ENCODE results near the gene PCSK6.
A peak's percentile ranks its signal among the peaks of the same experiment; 100 is the strongest.
"Not testable (repeated sequence)": the region's sequence is repeated elsewhere in the genome, so short reads cannot be mapped to it uniquely, and the experiment has no call there.

Gene PCSK6

GRCh38 chr15:101354891-101355623 is 134.4 kb downstream of the PCSK6 start:
- intact Hi-C loops (cut with DNase I): no loop called here
- DNase-seq: no peak

- intact Hi-C loops (cut with DNase I): no loop called here
- DNase-seq: no peak
Observed at GRCh38 chr15:101353240-101353639, 136.3 kb downstream of the PCSK6 start.

- DNase-seq: no peak
- intact Hi-C loops (cut with DNase I): no loop called here
Observed at GRCh38 chr15:101351736-101352135, 137.8 kb downstream of the PCSK6 start.

GRCh38 chr15:101349047-101349951 is 140.2 kb downstream of the PCSK6 start:
- intact Hi-C loops (cut with DNase I): no loop called here

GRCh38 chr15:101348643-101349042 is 140.9 kb downstream of the PCSK6 start:
- DNase-seq: no peak
- intact Hi-C loops (cut with DNase I): no loop called here

More at GRCh38 chr15:101349047-101349951, 140.2 kb downstream of the PCSK6 start:
- no peak for DNase-seq

GRCh38 chr15:101348015-101348414 is 141.5 kb downstream of the PCSK6 start:
- intact Hi-C loops (cut with DNase I): no loop called here
- DNase-seq: no peak

- intact Hi-C loops (cut with DNase I): no loop called here
- DNase-seq: no peak
Observed at GRCh38 chr15:101347454-101347853, 142.1 kb downstream of the PCSK6 start.

GRCh38 chr15:101346928-101347327 is 142.6 kb downstream of the PCSK6 start:
- DNase-seq: no peak
- intact Hi-C loops (cut with DNase I): no loop called here

- intact Hi-C loops (cut with DNase I): no loop called here
- DNase-seq: no peak
Observed at GRCh38 chr15:101342056-101342455, 147.5 kb downstream of the PCSK6 start.

GRCh38 chr15:101338502-101339057 is 150.9 kb downstream of the PCSK6 start:
- DNase-seq: no peak
- intact Hi-C loops (cut with DNase I): no loop called here

- intact Hi-C loops (cut with DNase I): no loop called here
- no peak for DNase-seq
Observed at GRCh38 chr15:101337976-101338375, 151.5 kb downstream of the PCSK6 start.

- intact Hi-C loops (cut with DNase I); DNase-seq: not testable (repeated sequence)
Observed at GRCh38 chr15:101333907-101334789, 155.4 kb downstream of the PCSK6 start.

- DNase-seq: peak in 2 of 10 donors; percentile 25 to 50
- intact Hi-C loops (cut with DNase I): no loop called here
Observed at GRCh38 chr15:101332061-101332467, 157.4 kb downstream of the PCSK6 start.

GRCh38 chr15:101329867-101330380 is 159.6 kb downstream of the PCSK6 start:
- intact Hi-C loops (cut with DNase I): no loop called here
- DNase-seq: peak in 3 of 10 donors; percentile 30 to 70 (median 63)

- intact Hi-C loops (cut with DNase I): no loop called here
- DNase-seq: peak in 2 of 10 donors; percentile 55 to 56
Observed at GRCh38 chr15:101329309-101329863, 160.1 kb downstream of the PCSK6 start.

- DNase-seq: peak in 3 of 10 donors; percentile 32 to 49 (median 37)
- intact Hi-C loops (cut with DNase I): no loop called here
Observed at GRCh38 chr15:101328001-101328400, 161.5 kb downstream of the PCSK6 start.

- peak in 3 of 10 donors; percentile 44 to 57 (median 49) for DNase-seq
- intact Hi-C loops (cut with DNase I): no loop called here
Observed at GRCh38 chr15:101327147-101327740, 162.3 kb downstream of the PCSK6 start.

- peak in 3 of 10 donors; percentile 61 to 81 (median 72) for DNase-seq
- intact Hi-C loops (cut with DNase I): no loop called here
Observed at GRCh38 chr15:101326462-101327146, 162.9 kb downstream of the PCSK6 start.

GRCh38 chr15:101326026-101326315 is 163.5 kb downstream of the PCSK6 start:
- intact Hi-C loops (cut with DNase I): no loop called here
- no peak for DNase-seq

All from posterior cingulate gyrus (tissue), 11 donors.